Adrenal gland (tissue), 5 donors: ENCODE measurements around the gene AUTS2.

Source experiments
- CTCF ChIP-seq, 6 experiments: fragments of 450-650 bp in 4 of 6; fragments of 200-600 bp in 2 of 6; sonication (generic) in 1 of 6; IDR thresholded peaks; 1 replicate in 5 of 6; 2 replicates in 1 of 6; pipeline versions ENCODE4 v1.5.1 to v1.8.0; 2016 to 2021; ENCODE audit warnings: antibody characterized with exemption in 6 of 6, mild to moderate bottlenecking in 2 of 6, moderate library complexity in 1 of 6
- POLR2A ChIP-seq, 2 donors: fragments of 450-650 bp; IDR thresholded peaks; one replicate each; pipeline ENCODE4 v1.6.1; 2017; ENCODE audit warnings: antibody characterized with exemption in 2 of 2, mild to moderate bottlenecking in 2 of 2, moderate library complexity in 1 of 2
- donor health status: DM: no; HTN: no; CAD: no.

- no peak for TF ChIP-seq POLR2A (IDR thresholded peaks at IDR 0.05)
- no peak for TF ChIP-seq CTCF (IDR thresholded peaks at IDR 0.05)
Measured at GRCh38 chr7:70060298-70061068, 462.2 kb downstream of the AUTS2 start.
